ENCODE results near the gene DSCAML1. TPM values are rescaled to one million over a fixed set of nuclear protein-coding genes. Genes with fewer than 3 reads are reported as not detected.

The DSCAML1 gene
- total RNA-seq, 1 experiment from 2014 or later, result 0.15 TPM

DNA sequence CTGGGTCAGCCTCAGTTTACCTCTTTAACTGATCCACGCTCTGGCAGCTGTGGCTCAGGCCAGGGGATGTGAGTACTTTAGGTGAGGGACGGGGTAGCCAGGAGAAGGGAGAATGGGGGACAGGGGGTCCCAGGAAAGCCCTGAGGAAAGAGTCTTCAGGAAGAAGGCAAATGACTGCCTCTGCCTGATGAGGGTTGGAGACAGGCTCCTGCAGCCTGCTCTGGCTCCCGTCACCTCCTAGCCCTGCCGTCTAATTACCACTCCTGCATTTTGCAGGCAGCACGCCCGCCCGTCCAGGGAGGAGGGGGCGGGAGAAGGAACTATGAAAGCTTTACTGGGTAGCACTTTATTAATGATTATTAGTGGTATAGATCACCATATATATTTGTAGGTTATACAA lies 352.8 kb downstream of the DSCAML1 start:
- WGBS (ENCODE audit: extremely low coverage, insufficient read length, low lambda C conversion rate), result no CpG with 5 or more reads among the region's 8 CpGs
- no peak overlapping the region for H3K18ac ChIP-seq (ENCODE audit: insufficient read length, low read depth, low read length)
- H2AK5ac ChIP-seq (ENCODE audit: insufficient read length, low read length), result no peak overlapping the region

More for the DNA sequence above, 352.8 kb downstream of the DSCAML1 start:
- Histone ChIP-seq H2BK5ac (ENCODE audit: insufficient read length, low read length) (no peak overlapping the region), H3T11ph (ENCODE audit: low read length) (no peak overlapping the region), H3K79me1 (ENCODE audit: insufficient read depth, low read depth, low read length, poor library complexity, severe bottlenecking) (no peaks in the 10 kb centered on the region), H2AFZ (ENCODE audit: low read length) (no peak overlapping the region), H3K27ac (ENCODE audit: insufficient read length, low read depth, low read length) (no peak overlapping the region), H2BK15ac (ENCODE audit: low read depth, low read length) (no peak overlapping the region), H3K23me2 (ENCODE audit: insufficient read length, low read depth, low read length, poor library complexity, severe bottlenecking) (no peaks in the 10 kb centered on the region), H3K14ac (ENCODE audit: insufficient read depth, low read length) (no peak overlapping the region), H4K5ac (ENCODE audit: insufficient read length, low read depth, low read length) (no peak overlapping the region), H3K4me2 (ENCODE audit: insufficient read depth, insufficient read length, low read length) (no peak overlapping the region), H2BK120ac (ENCODE audit: low read depth, low read length, poor library complexity, severe bottlenecking) (no peak overlapping the region), H3K4me1 (ENCODE audit: insufficient read depth, low read length) (no peaks in the 10 kb centered on the region), H2BK12ac (ENCODE audit: insufficient read length, low read depth, low read length) (no peak overlapping the region), H4K91ac (ENCODE audit: insufficient read length, low read depth, low read length) (no peak overlapping the region), H3K9ac (ENCODE audit: extremely low read depth, insufficient read length, low read length) (no peak overlapping the region), H3K27me3 (ENCODE audit: insufficient read depth, low read length) (no peaks in the 10 kb centered on the region; the same call in 1 of the 2 replicates), H2BK20ac (ENCODE audit: low read depth, low read length, poor library complexity, severe bottlenecking) (no peak overlapping the region), H3K23ac (ENCODE audit: insufficient read length, low read depth, low read length) (no peak overlapping the region), H3K4ac (ENCODE audit: low read depth, low read length) (no peak overlapping the region), H3K79me2 (ENCODE audit: insufficient read depth, low read length) (no peaks in the 10 kb centered on the region), H3K56ac (ENCODE audit: insufficient read length, low read depth, low read length) (no peak overlapping the region), H4K8ac (replicated peaks; ENCODE audit: insufficient read length, low read depth, low read length) (no peak overlapping the region), H4K20me1 (ENCODE audit: control insufficient read depth, insufficient read depth, insufficient read length) (no peaks in the 10 kb centered on the region), H3K9me3 (ENCODE audit: control insufficient read depth, low read depth, low read length) (no peaks in the 10 kb centered on the region)
- H3K27me3 Mint-ChIP-seq (ENCODE audit: low read depth), result peaks cover 30% of the 10 kb centered on the region
- no peak overlapping the region for H3K4me3 Mint-ChIP-seq
- TF ChIP-seq, protein P1, sequence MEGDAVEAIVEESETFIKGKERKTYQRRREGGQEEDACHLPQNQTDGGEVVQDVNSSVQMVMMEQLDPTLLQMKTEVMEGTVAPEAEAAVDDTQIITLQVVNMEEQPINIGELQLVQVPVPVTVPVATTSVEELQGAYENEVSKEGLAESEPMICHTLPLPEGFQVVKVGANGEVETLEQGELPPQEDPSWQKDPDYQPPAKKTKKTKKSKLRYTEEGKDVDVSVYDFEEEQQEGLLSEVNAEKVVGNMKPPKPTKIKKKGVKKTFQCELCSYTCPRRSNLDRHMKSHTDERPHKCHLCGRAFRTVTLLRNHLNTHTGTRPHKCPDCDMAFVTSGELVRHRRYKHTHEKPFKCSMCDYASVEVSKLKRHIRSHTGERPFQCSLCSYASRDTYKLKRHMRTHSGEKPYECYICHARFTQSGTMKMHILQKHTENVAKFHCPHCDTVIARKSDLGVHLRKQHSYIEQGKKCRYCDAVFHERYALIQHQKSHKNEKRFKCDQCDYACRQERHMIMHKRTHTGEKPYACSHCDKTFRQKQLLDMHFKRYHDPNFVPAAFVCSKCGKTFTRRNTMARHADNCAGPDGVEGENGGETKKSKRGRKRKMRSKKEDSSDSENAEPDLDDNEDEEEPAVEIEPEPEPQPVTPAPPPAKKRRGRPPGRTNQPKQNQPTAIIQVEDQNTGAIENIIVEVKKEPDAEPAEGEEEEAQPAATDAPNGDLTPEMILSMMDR (conservative IDR thresholded peaks at IDR 0.05), result no peak
- H3K9me3 Mint-ChIP-seq, result peaks cover 0 to 4% of the 10 kb centered on the region in 2 experiments; a peak in 2 of 5 replicates
- no peak for DNase-seq
- H3K27ac Mint-ChIP-seq, result no peak overlapping the region
- H3K4me1 Mint-ChIP-seq, result peaks cover 9 to 19% of the 10 kb centered on the region in 2 experiments
- H3K36me3 Mint-ChIP-seq (ENCODE audit: insufficient read depth in 1 of 3, low read depth in 3 of 3), result no peaks in the 10 kb centered on the region

Measured in H9 (cell line).